ENCODE results near the gene PTPRU. TPM values are rescaled to one million over a fixed set of nuclear protein-coding genes. Genes with fewer than 3 reads are reported as not detected.

Gene PTPRU
- total RNA-seq, 1 experiment from 2014 or later: 41.4 TPM

- ChIA-PET CTCF (no interaction called here), POLR2A (no interaction called here)
- no peaks in the 10 kb centered on the region for H3K27me3 ChIP-seq (replicated peaks; ENCODE audit: control insufficient read depth, insufficient read depth, low read length)
- Mint-ChIP-seq H3K27me3 (ENCODE audit: insufficient read depth, unreplicated experiment) (no peaks in the 10 kb centered on the region), H3K36me3 (ENCODE audit: insufficient read depth, unreplicated experiment) (peaks cover 6% of the 10 kb centered on the region), H3K27ac (ENCODE audit: unreplicated experiment) (no peak overlapping the region), H3K4me1 (ENCODE audit: low read depth, unreplicated experiment) (peaks cover 15% of the 10 kb centered on the region), H3K9me3 (ENCODE audit: unreplicated experiment) (no peaks in the 10 kb centered on the region), H3K4me3 (ENCODE audit: unreplicated experiment) (no peak overlapping the region)
- BruUV-seq (replicated peaks): no TSS peak
- intact Hi-C loops (cut with micrococcal nuclease; ENCODE audit: unreplicated experiment): no loop called here
- H3K4me3 ChIP-seq (ENCODE audit: low read depth, low read length): no peak overlapping the region
- no peaks in the 10 kb centered on the region for H3K36me3 ChIP-seq (ENCODE audit: control insufficient read depth, insufficient read depth, low read length)
- H3K4me1 ChIP-seq: peaks cover 20% of the 10 kb centered on the region
- no peaks in the 10 kb centered on the region for H3K9me3 ChIP-seq
- DNase-seq: no peak
- TF ChIP-seq, protein P1, sequence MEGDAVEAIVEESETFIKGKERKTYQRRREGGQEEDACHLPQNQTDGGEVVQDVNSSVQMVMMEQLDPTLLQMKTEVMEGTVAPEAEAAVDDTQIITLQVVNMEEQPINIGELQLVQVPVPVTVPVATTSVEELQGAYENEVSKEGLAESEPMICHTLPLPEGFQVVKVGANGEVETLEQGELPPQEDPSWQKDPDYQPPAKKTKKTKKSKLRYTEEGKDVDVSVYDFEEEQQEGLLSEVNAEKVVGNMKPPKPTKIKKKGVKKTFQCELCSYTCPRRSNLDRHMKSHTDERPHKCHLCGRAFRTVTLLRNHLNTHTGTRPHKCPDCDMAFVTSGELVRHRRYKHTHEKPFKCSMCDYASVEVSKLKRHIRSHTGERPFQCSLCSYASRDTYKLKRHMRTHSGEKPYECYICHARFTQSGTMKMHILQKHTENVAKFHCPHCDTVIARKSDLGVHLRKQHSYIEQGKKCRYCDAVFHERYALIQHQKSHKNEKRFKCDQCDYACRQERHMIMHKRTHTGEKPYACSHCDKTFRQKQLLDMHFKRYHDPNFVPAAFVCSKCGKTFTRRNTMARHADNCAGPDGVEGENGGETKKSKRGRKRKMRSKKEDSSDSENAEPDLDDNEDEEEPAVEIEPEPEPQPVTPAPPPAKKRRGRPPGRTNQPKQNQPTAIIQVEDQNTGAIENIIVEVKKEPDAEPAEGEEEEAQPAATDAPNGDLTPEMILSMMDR (IDR thresholded peaks at IDR 0.05; ENCODE audit: insufficient read depth in 1 of 2, low read depth in 1 of 2, low read length in 1 of 2, severe bottlenecking in 1 of 2, unreplicated experiment in 1 of 2): no peak
Observed at GRCh38 chr1:29275435-29275834, 39.1 kb downstream of the PTPRU start.

DNA sequence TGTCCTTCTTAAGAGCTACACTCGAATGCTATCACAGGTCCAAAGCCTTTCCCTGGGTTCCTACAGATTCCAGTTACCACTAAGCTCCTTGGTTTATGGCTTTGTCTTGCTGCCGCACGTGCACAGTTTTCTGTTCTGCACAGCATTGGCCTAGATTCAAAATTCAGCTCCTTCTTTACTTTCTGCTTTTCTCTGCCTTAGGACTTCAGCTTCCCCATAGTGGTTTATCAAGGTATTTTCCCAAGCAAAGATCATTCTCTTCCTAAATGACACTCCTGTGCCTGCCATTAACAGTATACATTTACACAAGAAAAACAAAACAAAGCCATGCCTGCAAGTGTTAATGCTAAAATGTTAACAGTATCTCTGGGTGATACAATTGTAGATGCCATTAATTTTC, 41.8 kb downstream of the PTPRU start:
- Histone ChIP-seq H3K36me3 (ENCODE audit: control insufficient read depth, insufficient read depth, low read length) (no peaks in the 10 kb centered on the region), H3K9me3 (no peaks in the 10 kb centered on the region), H3K27me3 (replicated peaks; ENCODE audit: control insufficient read depth, insufficient read depth, low read length) (no peaks in the 10 kb centered on the region), H3K4me1 (peaks cover 7% of the 10 kb centered on the region), H3K4me3 (ENCODE audit: low read depth, low read length) (no peak overlapping the region)
- H3K27me3 Mint-ChIP-seq (ENCODE audit: insufficient read depth, unreplicated experiment): no peaks in the 10 kb centered on the region
- TF ChIP-seq, protein P1 (IDR thresholded peaks at IDR 0.05; ENCODE audit: insufficient read depth in 1 of 2, low read depth in 1 of 2, low read length in 1 of 2, severe bottlenecking in 1 of 2, unreplicated experiment in 1 of 2): no peak
- no peaks in the 10 kb centered on the region for H3K4me1 Mint-ChIP-seq (ENCODE audit: low read depth, unreplicated experiment)
- peaks cover 6% of the 10 kb centered on the region for H3K36me3 Mint-ChIP-seq (ENCODE audit: insufficient read depth, unreplicated experiment)
- H3K27ac Mint-ChIP-seq (ENCODE audit: unreplicated experiment): no peak overlapping the region
- CTCF ChIA-PET: no interaction called here
- DNase-seq: no peak
- H3K9me3 Mint-ChIP-seq (ENCODE audit: unreplicated experiment): no peaks in the 10 kb centered on the region
- POLR2A ChIA-PET: no interaction called here
- intact Hi-C loops (cut with micrococcal nuclease; ENCODE audit: unreplicated experiment): no loop called here
- H3K4me3 Mint-ChIP-seq (ENCODE audit: unreplicated experiment): no peak overlapping the region
- BruUV-seq (replicated peaks): no TSS peak

- BruUV-seq (replicated peaks): no TSS peak
- CTCF ChIA-PET: no interaction called here
- H3K36me3 Mint-ChIP-seq (ENCODE audit: insufficient read depth, unreplicated experiment): peaks cover 6% of the 10 kb centered on the region
Observed at GRCh38 chr1:29279406-29279805, 43.1 kb downstream of the PTPRU start.

More at GRCh38 chr1:29279406-29279805, 43.1 kb downstream of the PTPRU start:
- no peak overlapping the region for H3K4me3 ChIP-seq (ENCODE audit: low read depth, low read length)
- DNase-seq: no peak
- Mint-ChIP-seq H3K27ac (ENCODE audit: unreplicated experiment) (no peak overlapping the region), H3K4me3 (ENCODE audit: unreplicated experiment) (no peak overlapping the region), H3K9me3 (ENCODE audit: unreplicated experiment) (no peaks in the 10 kb centered on the region), H3K27me3 (ENCODE audit: insufficient read depth, unreplicated experiment) (no peaks in the 10 kb centered on the region), H3K4me1 (ENCODE audit: low read depth, unreplicated experiment) (no peaks in the 10 kb centered on the region)
- no peaks in the 10 kb centered on the region for H3K9me3 ChIP-seq
- H3K27me3 ChIP-seq (replicated peaks; ENCODE audit: control insufficient read depth, insufficient read depth, low read length): no peaks in the 10 kb centered on the region
- no peaks in the 10 kb centered on the region; the same call in 1 of the 2 replicates for H3K36me3 ChIP-seq (ENCODE audit: control insufficient read depth, insufficient read depth, low read length)
- POLR2A ChIA-PET: no interaction called here
- H3K4me1 ChIP-seq: peaks cover 7% of the 10 kb centered on the region
- TF ChIP-seq, protein P1 (IDR thresholded peaks at IDR 0.05; ENCODE audit: insufficient read depth in 1 of 2, low read depth in 1 of 2, low read length in 1 of 2, severe bottlenecking in 1 of 2, unreplicated experiment in 1 of 2): no peak
- intact Hi-C loops (cut with micrococcal nuclease; ENCODE audit: unreplicated experiment): no loop called here
